Tibial nerve (tissue), 4 donors: Measurements from ENCODE around the gene RASSF7. TPM values are rescaled to one million over a fixed set of nuclear protein-coding genes. Genes with fewer than 3 reads are reported as not detected.

ENCODE experiments used
- DNase-seq, 2 donors: peaks; one replicate each; pipeline ENCODE4 v3.0.0-alpha.2; 2019; ENCODE audit warnings: low spot score in 2 of 2
- H3K27ac ChIP-seq, 4 donors: fragments of 200-600 bp; sonication (generic) in 3 of 4; one replicate each; pipeline ENCODE4 v1.5.1; 2017 to 2019; ENCODE audit warnings: mild to moderate bottlenecking in 1 of 4
- H3K27me3 ChIP-seq, 2 donors: fragments of 200-600 bp; sonication (generic) in 1 of 2; one replicate each; pipeline versions ENCODE4 v1.5.1 to v1.6.0; 2017 to 2019
- H3K36me3 ChIP-seq, 3 donors: fragments of 200-600 bp; sonication (generic); one replicate each; pipeline ENCODE4 v1.5.1; 2018 to 2019
- H3K4me1 ChIP-seq, 4 donors: fragments of 200-600 bp; sonication (generic) in 3 of 4; one replicate each; pipeline ENCODE4 v1.5.1; 2017 to 2019
- H3K4me3 ChIP-seq, 4 donors: fragments of 200-600 bp; sonication (generic) in 3 of 4; one replicate each; pipeline ENCODE4 v1.5.1; 2017 to 2019; ENCODE audit warnings: mild to moderate bottlenecking in 1 of 4, moderate library complexity in 1 of 4
- H3K9me3 ChIP-seq, 4 donors: fragments of 200-600 bp; sonication (generic) in 3 of 4; one replicate each; pipeline ENCODE4 v1.5.1; 2017 to 2019
- CTCF ChIP-seq, 5 experiments: fragments of 200-600 bp in 3 of 5; fragments of 450-650 bp in 2 of 5; sonication (generic) in 3 of 5; IDR thresholded peaks; one replicate each; pipeline ENCODE4 v1.5.1; 2016 to 2019; ENCODE audit warnings: antibody characterized with exemption in 5 of 5, mild to moderate bottlenecking in 3 of 5, moderate library complexity in 2 of 5
- EP300 ChIP-seq, 2 donors: sonication (generic); formaldehyde crosslinking; IDR thresholded peaks; one replicate each; pipeline ENCODE4 v1.6.1; 2017; ENCODE audit warnings: antibody characterized with exemption in 2 of 2, mild to moderate bottlenecking in 1 of 2
- POLR2A ChIP-seq, 2 donors: fragments of 450-650 bp; IDR thresholded peaks; one replicate each; pipeline ENCODE4 v1.6.1; 2017; ENCODE audit warnings: antibody characterized with exemption in 2 of 2, mild to moderate bottlenecking in 2 of 2, moderate library complexity in 2 of 2
- WGBS, 2 donors: methylation state at CpG; one replicate each; pipeline ENCODE4 v1.1.5; 2018; 5-methylcytosine and 5-hydroxymethylcytosine counted together
- total RNA-seq, 4 donors: library from RNA; depleted of rRNA; stranded (reverse); fragments of >200 nt; gene quantifications; one replicate each; pipeline ENCODE4 v1.1.0, GENCODE V29; 2016

The RASSF7 gene
- total RNA-seq, 4 donors from 2014 or later, result 21.0 to 25.6 (median 23.1) TPM

GRCh38 chr11:540583-541432, 20.0 kb upstream of the RASSF7 start:
- 75 to 81% methylated on average over 6 to 13 of the region's 23 CpGs for WGBS, 2 donors
- Histone ChIP-seq H3K4me3 (no peak overlapping the region), H3K27ac (no peak overlapping the region), H3K4me1 (peaks cover 0 to 24% (median 21%) of the 10 kb centered on the region in 4 donors), H3K36me3 (no peaks in the 10 kb centered on the region), H3K9me3 (no peaks in the 10 kb centered on the region), H3K27me3 (no peaks in the 10 kb centered on the region)
- TF ChIP-seq POLR2A (IDR thresholded peaks at IDR 0.05) (no peak), CTCF (IDR thresholded peaks at IDR 0.05) (no peak), EP300 (IDR thresholded peaks at IDR 0.05) (no peak)
- no peak for DNase-seq

- DNase-seq, result no peak
- WGBS, 2 donors, result 84 to 96% methylated on average over 15 to 20 of the region's 20 CpGs
- Histone ChIP-seq H3K9me3 (no peaks in the 10 kb centered on the region), H3K27ac (no peak overlapping the region), H3K4me1 (peaks cover 0 to 18% (median 14%) of the 10 kb centered on the region in 4 donors), H3K27me3 (no peaks in the 10 kb centered on the region), H3K36me3 (no peaks in the 10 kb centered on the region), H3K4me3 (no peak overlapping the region)
- no peak for TF ChIP-seq POLR2A (IDR thresholded peaks at IDR 0.05)
- TF ChIP-seq CTCF (IDR thresholded peaks at IDR 0.05), result no peak
- no peak for TF ChIP-seq EP300 (IDR thresholded peaks at IDR 0.05)
These were observed 19.3 kb upstream of the RASSF7 start for GRCh38 chr11:541433-541885.

- H3K27ac ChIP-seq, result no peak overlapping the region
- H3K4me3 ChIP-seq, result no peak overlapping the region
- WGBS, 2 donors, result 75 to 88% methylated on average over 5 of the region's 5 CpGs
- TF ChIP-seq POLR2A (IDR thresholded peaks at IDR 0.05), result no peak
- no peak for TF ChIP-seq CTCF (IDR thresholded peaks at IDR 0.05)
- no peak for TF ChIP-seq EP300 (IDR thresholded peaks at IDR 0.05)
- no peaks in the 10 kb centered on the region for H3K36me3 ChIP-seq
- H3K4me1 ChIP-seq, result no peaks in the 10 kb centered on the region
- DNase-seq, result no peak
- H3K27me3 ChIP-seq, result peaks cover 0 to 3% of the 10 kb centered on the region in 2 donors
- no peaks in the 10 kb centered on the region for H3K9me3 ChIP-seq
These were observed 16.0 kb upstream of the RASSF7 start for GRCh38 chr11:544817-545166.

GRCh38 chr11:545171-545570, 15.6 kb upstream of the RASSF7 start:
- TF ChIP-seq POLR2A (IDR thresholded peaks at IDR 0.05) (no peak), EP300 (IDR thresholded peaks at IDR 0.05) (no peak), CTCF (IDR thresholded peaks at IDR 0.05) (no peak)
- DNase-seq, result no peak
- Histone ChIP-seq H3K36me3 (no peaks in the 10 kb centered on the region), H3K4me3 (no peak overlapping the region), H3K9me3 (no peaks in the 10 kb centered on the region), H3K27me3 (peaks cover 0 to 5% of the 10 kb centered on the region in 2 donors), H3K4me1 (no peaks in the 10 kb centered on the region), H3K27ac (no peak overlapping the region)
- 82% methylated on average over 9 to 10 of the region's 11 CpGs for WGBS, 2 donors
